AG09309 (cell line): ENCODE results near the gene CDKN2D.
A peak's percentile ranks its signal among the peaks of the same experiment; 100 is the strongest.

Experiments
- DNase-seq: peaks from one replicate; pipeline ENCODE4 v3.0.0-alpha.2; 2010; ENCODE audit warnings: low read depth
- H3K4me3 ChIP-seq: 2 replicates; pipeline ENCODE4 v1.5.1; 2011; ENCODE audit warnings: mild to moderate bottlenecking, low read depth, low read length, moderate library complexity; ENCODE audit not compliant: control insufficient read depth
- TF ChIP-seq, protein P1 (sequence below): IDR thresholded peaks from 2 replicates; pipeline ENCODE4 v1.5.1; 2011; ENCODE audit warnings: mild to moderate bottlenecking, low read depth, low read length, inconsistent platforms; ENCODE audit not compliant: insufficient read depth, control insufficient read depth; ENCODE audit errors: missing control alignments

CDKN2D gene

DNA sequence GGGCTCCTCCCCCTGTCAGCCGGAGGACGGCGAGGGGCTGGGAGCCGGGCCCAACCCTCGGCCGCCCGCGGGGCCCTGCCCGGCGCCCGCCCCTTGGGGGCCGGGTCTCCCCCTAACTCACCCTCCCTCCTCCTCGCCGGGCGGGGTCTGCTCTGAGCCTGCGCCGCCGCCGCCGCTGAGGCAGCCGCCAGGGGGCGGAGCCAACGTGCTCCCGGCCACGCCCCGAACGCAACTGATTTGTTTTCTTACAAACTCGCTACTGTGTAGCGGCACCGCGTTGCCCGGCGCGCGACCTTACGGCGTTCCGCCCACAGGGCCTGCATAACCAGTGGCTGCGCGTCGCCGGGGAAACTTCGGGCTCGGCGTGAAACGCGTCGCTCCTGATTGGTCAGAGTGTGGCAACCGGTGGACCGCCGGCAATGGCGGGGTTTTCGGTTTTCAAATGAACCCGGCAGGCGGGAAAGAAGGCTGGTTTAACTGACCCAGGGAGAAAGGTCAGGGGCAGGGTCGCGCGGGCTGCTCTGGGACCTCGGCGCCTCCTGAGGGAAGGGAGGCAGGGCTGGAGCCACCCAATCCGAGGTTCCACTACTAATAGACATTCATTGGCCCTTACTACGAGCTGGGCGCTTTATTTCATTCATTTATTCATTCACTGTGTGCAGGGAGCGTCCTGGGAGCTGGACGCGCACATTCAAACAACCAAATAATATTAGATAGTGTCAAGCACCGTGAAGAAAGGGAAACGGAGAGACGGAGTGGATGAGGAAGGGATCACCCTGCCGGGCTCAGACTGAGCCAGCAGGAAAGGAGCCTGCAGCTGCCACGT is at the start of gene CDKN2D:
TSS of gene CDKN2D (minus strand) at position 154 of the 826 bp plus-strand sequence. CDS start 326 bp downstream, outside the sequence.
- TF ChIP-seq, protein P1, sequence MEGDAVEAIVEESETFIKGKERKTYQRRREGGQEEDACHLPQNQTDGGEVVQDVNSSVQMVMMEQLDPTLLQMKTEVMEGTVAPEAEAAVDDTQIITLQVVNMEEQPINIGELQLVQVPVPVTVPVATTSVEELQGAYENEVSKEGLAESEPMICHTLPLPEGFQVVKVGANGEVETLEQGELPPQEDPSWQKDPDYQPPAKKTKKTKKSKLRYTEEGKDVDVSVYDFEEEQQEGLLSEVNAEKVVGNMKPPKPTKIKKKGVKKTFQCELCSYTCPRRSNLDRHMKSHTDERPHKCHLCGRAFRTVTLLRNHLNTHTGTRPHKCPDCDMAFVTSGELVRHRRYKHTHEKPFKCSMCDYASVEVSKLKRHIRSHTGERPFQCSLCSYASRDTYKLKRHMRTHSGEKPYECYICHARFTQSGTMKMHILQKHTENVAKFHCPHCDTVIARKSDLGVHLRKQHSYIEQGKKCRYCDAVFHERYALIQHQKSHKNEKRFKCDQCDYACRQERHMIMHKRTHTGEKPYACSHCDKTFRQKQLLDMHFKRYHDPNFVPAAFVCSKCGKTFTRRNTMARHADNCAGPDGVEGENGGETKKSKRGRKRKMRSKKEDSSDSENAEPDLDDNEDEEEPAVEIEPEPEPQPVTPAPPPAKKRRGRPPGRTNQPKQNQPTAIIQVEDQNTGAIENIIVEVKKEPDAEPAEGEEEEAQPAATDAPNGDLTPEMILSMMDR: peak; percentile 3
- DNase-seq: peak; percentile 96
- H3K4me3 ChIP-seq: peak within 1 kb of the TSS; percentile 59

DNA sequence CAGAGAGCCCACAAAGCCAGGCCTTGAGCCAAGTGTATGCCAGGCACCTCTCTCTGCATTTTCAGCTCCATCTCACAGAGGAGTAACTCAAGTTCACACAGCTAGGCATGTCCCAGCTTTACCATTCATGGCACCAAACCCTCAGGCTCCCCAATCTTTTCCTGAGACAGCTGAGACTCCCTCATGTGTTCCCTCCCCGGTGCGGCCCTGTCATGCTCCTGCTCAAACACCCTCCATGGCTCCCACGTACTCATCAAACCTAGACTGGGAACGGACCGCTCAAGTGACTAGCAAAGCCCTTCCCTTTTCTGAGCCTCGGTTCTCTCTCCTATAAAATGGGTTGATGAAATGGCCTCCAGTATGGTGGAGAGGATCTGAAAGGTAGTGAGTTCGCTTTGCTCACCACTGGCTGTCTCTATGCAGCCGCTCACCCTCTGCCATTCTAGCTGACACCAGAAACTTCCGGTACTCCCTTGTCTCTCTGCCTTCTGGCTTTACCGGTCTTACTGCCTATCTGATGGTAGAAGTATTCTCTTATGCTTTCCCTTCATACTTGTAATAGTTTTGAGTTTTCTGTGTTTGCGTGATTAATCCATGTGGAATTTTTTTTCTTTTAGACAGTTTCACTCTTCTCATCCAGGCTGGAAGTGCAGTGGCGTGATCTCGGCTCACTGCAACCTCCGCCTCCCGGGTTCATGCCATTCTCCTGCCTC is 48.8 kb upstream of the CDKN2D start:
- TF ChIP-seq, protein P1: no peak
- H3K4me3 ChIP-seq: no peak overlapping the region
- peak; percentile 69 for DNase-seq

DNA sequence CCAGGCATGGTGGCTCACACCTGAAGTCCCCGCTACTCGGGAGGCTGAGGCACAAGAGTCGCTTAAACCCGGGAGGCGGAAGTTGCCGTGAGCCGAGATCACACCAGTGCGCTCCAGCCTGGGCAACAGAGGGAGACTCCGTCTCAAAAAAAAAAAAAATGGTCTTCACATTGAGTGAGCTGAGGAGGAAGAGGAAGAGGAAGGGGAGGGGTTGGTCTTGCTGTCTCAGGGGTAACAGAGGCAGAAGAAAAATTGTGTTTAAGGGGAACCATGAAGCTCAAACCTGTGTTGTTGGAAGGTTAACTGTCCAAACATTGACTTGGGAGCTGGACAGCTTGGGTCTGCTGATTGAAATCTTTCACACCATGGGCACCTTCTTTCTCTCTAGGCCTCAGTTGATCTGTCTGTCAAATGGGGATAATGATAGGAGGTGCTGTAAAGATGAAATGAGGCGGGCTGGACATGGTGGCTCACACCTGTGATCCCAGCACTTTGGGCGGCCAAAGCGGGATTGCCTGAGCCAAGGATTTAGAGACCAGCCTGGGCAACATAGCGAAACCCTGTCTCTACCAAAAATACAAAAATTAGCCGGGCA is 46.7 kb upstream of the CDKN2D start:
- no peak for DNase-seq
- TF ChIP-seq, protein P1: no peak
- no peak overlapping the region for H3K4me3 ChIP-seq

DNA sequence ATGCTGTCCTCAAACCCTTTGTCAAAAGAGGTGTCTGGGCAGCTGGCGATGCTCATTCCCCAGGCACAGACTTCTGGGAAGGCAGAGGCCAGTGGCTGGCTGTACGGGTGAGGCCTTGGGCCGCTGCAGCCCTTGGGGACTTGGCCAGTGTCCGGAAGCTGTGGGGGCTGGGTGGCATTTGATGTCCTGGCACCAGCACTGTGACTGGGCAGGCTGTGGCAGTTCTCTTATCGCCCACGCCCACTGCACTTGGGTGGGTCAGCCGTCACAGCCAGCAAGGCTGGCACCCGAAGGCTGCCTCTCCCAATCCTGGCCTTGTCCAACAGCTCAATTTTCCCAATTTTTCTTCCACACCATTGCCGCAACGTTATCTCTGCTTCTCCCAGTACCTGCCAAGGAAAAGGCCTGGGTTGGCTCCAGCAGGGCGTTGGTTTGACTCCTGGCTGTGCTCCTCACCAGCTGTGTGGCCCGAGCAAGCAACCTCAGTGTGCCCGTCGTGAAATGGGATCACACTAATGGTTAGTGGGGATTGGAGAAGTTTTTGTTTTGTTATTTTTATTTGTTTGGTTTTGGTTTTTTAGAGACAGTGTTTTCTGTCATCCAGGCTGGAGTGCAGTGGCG is 43.8 kb upstream of the CDKN2D start:
- H3K4me3 ChIP-seq: no peak overlapping the region
- no peak for DNase-seq

DNA sequence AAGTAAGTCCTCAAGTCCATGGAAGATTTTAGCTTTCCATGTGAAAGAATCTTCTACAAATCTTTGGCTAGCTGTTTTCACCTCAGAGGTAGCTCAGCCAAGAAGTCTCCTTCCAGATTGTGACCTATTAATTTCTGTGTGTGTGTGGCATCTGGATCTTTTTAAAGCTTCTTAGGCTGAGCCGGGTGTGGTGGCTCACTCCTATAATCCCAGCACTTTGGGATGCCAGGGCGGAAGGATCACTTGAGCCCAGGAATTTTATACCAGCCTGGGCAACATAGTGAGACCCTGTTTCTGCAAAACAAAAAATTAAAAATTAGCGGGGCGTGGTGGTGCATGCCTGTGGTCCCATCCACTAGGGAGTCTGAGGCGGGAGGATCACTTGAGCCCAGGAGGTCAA is 43.1 kb upstream of the CDKN2D start:
- TF ChIP-seq, protein P1: no peak
- H3K4me3 ChIP-seq: no peak overlapping the region
- DNase-seq: no peak

More for the DNA sequence above, 43.8 kb upstream of the CDKN2D start:
- TF ChIP-seq, protein P1: no peak

DNA sequence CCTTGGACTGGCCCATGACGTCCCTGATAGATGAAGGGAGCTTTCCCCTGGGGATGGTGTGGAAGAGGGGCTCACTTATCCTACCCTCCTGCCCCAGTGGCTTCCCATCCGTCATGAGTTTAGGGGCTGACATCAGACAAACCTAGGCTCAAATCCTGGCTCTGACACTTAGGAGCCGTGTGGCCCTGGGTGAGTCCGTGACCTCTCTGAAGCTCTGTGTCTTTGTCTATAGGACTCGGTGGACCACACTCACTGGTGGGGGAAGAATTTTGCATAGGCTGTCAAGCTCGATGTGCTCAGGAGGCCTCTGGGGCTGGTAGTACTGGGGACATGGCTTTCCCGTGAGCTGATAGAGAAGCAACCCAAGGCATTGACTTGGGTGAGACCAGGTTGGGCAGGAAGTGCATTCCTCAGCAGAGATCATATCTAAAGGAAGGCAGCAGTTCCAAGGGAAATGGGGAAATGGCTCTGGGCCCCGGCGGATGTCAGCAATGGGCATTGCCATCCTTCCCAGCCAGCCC is 35.7 kb upstream of the CDKN2D start:
- DNase-seq: no peak
- TF ChIP-seq, protein P1: no peak
- H3K4me3 ChIP-seq: no peak overlapping the region
